OCI-LY1 (cell line): Measurements from ENCODE around the gene TMEM38A.

ENCODE experiments used
- H2AFZ ChIP-seq: fragments of 200-600 bp; sonication (generic), shearing (Covaris generic); 2 replicates; pipeline ENCODE4 v1.6.0; 2014; ENCODE audit warnings: antibody characterized with exemption, mild to moderate bottlenecking, low read length
- H3F3A ChIP-seq: fragments of 200-600 bp; sonication (generic), shearing (Covaris generic); 2 replicates; pipeline ENCODE4 v1.6.0; 2014; ENCODE audit warnings: mild to moderate bottlenecking, antibody characterized with exemption, low read length, moderate library complexity; ENCODE audit not compliant: insufficient read depth
- H3K27ac ChIP-seq: fragments of 200-600 bp; sonication (generic); 2 replicates; pipeline ENCODE4 v1.5.1; 2014; ENCODE audit warnings: low read length, mixed run types, mild to moderate bottlenecking, low read depth; ENCODE audit not compliant: poor library complexity, severe bottlenecking
- H3K27me3 ChIP-seq: fragments of 200-600 bp; sonication (generic); 2 replicates; pipeline ENCODE4 v1.6.0; 2014; ENCODE audit warnings: antibody characterized with exemption, mild to moderate bottlenecking, low read length, moderate library complexity; ENCODE audit not compliant: insufficient read depth
- H3K36me3 ChIP-seq: fragments of 200-600 bp; sonication (generic); 2 replicates; pipeline ENCODE4 v1.6.1; 2014; ENCODE audit warnings: mild to moderate bottlenecking, antibody characterized with exemption, low read length, moderate library complexity, mixed read lengths; ENCODE audit not compliant: insufficient read depth
- H3K4me1 ChIP-seq: fragments of 200-600 bp; sonication (generic); 2 replicates; pipeline ENCODE4 v1.5.1; 2014; ENCODE audit warnings: mild to moderate bottlenecking, low read length, moderate library complexity; ENCODE audit not compliant: insufficient read depth, severe bottlenecking
- H3K4me2 ChIP-seq: fragments of 200-600 bp; sonication (generic), shearing (Covaris generic); 2 replicates; pipeline ENCODE4 v1.6.1; 2014; ENCODE audit warnings: low read length
- H3K4me3 ChIP-seq: fragments of 200-600 bp; sonication (generic); 2 replicates; pipeline ENCODE4 v1.5.1; 2014; ENCODE audit warnings: low read length, low read depth, mild to moderate bottlenecking, mixed read lengths; ENCODE audit not compliant: poor library complexity, severe bottlenecking
- H3K79me2 ChIP-seq: fragments of 200-600 bp; shearing (Covaris generic); 2 replicates; pipeline ENCODE4 v1.6.1; 2016; ENCODE audit warnings: mixed run types, low read length, mixed read lengths; ENCODE audit not compliant: insufficient read depth
- H3K9ac ChIP-seq: fragments of 200-600 bp; sonication (generic), shearing (Covaris generic); 2 replicates; pipeline ENCODE4 v1.6.1; 2014; ENCODE audit warnings: mild to moderate bottlenecking, low read length, mixed read lengths
- H3K9me2 ChIP-seq: fragments of 200-600 bp; sonication (generic), shearing (Covaris generic); 2 replicates; pipeline ENCODE4 v1.6.1; 2014; ENCODE audit warnings: low read depth, mild to moderate bottlenecking, low read length, mixed read lengths
- H3K9me3 ChIP-seq: fragments of 200-600 bp; shearing (Covaris generic); 2 replicates; pipeline ENCODE4 v1.6.1; 2014; ENCODE audit warnings: low read length, mixed read lengths
- H4K20me1 ChIP-seq: fragments of 200-600 bp; sonication (generic), shearing (Covaris generic); 2 replicates; pipeline ENCODE4 v1.6.0; 2016; ENCODE audit warnings: mild to moderate bottlenecking, low read length; ENCODE audit not compliant: insufficient read depth
- EZH2 ChIP-seq: fragments of 200-600 bp; sonication (generic), shearing (Covaris generic); IDR thresholded peaks from 2 replicates; pipeline ENCODE4 v1.8.0; 2017; ENCODE audit warnings: borderline replicate concordance, mixed run types, mild to moderate bottlenecking, antibody characterized with exemption, low read length, moderate library complexity, mixed read lengths
- TF ChIP-seq, protein P1 (sequence below): fragments of 200-600 bp; sonication (generic), shearing (Covaris generic); IDR thresholded peaks from 2 replicates; pipeline ENCODE4 v1.5.1; 2017; ENCODE audit warnings: mild to moderate bottlenecking, antibody characterized with exemption, low read length, moderate library complexity, mixed read lengths

Gene TMEM38A

DNA sequence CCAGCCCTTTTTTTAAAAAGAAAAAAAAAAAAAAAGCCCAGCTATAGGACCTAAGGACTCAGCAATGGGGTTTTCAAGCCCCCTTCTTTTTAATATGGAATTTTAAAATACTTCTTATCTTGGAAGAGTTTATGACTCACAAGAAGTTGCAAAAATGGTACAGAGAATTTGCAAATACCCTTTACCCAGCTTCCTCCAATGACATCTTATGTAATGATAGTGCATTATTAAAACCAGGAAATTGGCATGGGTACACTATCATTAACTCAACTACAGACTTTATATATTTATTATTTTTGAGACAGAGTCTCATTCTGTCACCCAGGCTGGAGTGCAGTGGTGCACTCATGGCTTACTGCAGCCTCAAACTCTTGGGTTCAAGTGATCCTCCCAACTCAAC lies 16.1 kb downstream of the TMEM38A start:
- no peak overlapping the region for H2AFZ ChIP-seq
- peaks cover 22% of the 10 kb centered on the region for H3K36me3 ChIP-seq
- no peaks in the 10 kb centered on the region for H4K20me1 ChIP-seq
- no peak overlapping the region for H3K9ac ChIP-seq
- no peaks in the 10 kb centered on the region for H3F3A ChIP-seq
- no peaks in the 10 kb centered on the region for H3K4me1 ChIP-seq
- no peak overlapping the region for H3K4me3 ChIP-seq
- no peak overlapping the region for H3K4me2 ChIP-seq
- no peaks in the 10 kb centered on the region for H3K27me3 ChIP-seq
- H3K27ac ChIP-seq: no peak overlapping the region
- TF ChIP-seq, protein P1, sequence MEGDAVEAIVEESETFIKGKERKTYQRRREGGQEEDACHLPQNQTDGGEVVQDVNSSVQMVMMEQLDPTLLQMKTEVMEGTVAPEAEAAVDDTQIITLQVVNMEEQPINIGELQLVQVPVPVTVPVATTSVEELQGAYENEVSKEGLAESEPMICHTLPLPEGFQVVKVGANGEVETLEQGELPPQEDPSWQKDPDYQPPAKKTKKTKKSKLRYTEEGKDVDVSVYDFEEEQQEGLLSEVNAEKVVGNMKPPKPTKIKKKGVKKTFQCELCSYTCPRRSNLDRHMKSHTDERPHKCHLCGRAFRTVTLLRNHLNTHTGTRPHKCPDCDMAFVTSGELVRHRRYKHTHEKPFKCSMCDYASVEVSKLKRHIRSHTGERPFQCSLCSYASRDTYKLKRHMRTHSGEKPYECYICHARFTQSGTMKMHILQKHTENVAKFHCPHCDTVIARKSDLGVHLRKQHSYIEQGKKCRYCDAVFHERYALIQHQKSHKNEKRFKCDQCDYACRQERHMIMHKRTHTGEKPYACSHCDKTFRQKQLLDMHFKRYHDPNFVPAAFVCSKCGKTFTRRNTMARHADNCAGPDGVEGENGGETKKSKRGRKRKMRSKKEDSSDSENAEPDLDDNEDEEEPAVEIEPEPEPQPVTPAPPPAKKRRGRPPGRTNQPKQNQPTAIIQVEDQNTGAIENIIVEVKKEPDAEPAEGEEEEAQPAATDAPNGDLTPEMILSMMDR: no peak
- no peak for TF ChIP-seq EZH2
- no peaks in the 10 kb centered on the region for H3K9me2 ChIP-seq
- H3K9me3 ChIP-seq: no peaks in the 10 kb centered on the region
- no peaks in the 10 kb centered on the region for H3K79me2 ChIP-seq

GRCh38 chr19:16678498-16678897 lies 17.6 kb downstream of the TMEM38A start:
- TF ChIP-seq, protein P1: no peak
- no peak for TF ChIP-seq EZH2
- H3K27me3 ChIP-seq: no peaks in the 10 kb centered on the region
- H3K4me2 ChIP-seq: no peak overlapping the region
- no peak overlapping the region for H2AFZ ChIP-seq
- no peaks in the 10 kb centered on the region for H3K79me2 ChIP-seq
- peaks cover 27% of the 10 kb centered on the region for H3K36me3 ChIP-seq
- H3K27ac ChIP-seq: no peak overlapping the region
- no peak overlapping the region for H3K4me3 ChIP-seq
- no peaks in the 10 kb centered on the region for H4K20me1 ChIP-seq
- no peaks in the 10 kb centered on the region for H3K9me2 ChIP-seq
- no peak overlapping the region for H3K9ac ChIP-seq
- no peaks in the 10 kb centered on the region for H3K4me1 ChIP-seq
- no peaks in the 10 kb centered on the region for H3K9me3 ChIP-seq
- no peaks in the 10 kb centered on the region for H3F3A ChIP-seq

- TF ChIP-seq, protein P1: no peak
- no peak for TF ChIP-seq EZH2
- no peak overlapping the region for H2AFZ ChIP-seq
- peaks cover 27% of the 10 kb centered on the region for H3K36me3 ChIP-seq
- no peaks in the 10 kb centered on the region for H3K4me1 ChIP-seq
- H4K20me1 ChIP-seq: no peaks in the 10 kb centered on the region
- H3K9me2 ChIP-seq: no peaks in the 10 kb centered on the region
- H3K27me3 ChIP-seq: no peaks in the 10 kb centered on the region
- H3F3A ChIP-seq: no peaks in the 10 kb centered on the region
- H3K9ac ChIP-seq: no peak overlapping the region
- H3K4me2 ChIP-seq: no peak overlapping the region
- H3K9me3 ChIP-seq: no peaks in the 10 kb centered on the region
- H3K27ac ChIP-seq: no peak overlapping the region
- H3K79me2 ChIP-seq: no peaks in the 10 kb centered on the region
- no peak overlapping the region for H3K4me3 ChIP-seq
These were observed 18.9 kb downstream of the TMEM38A start for GRCh38 chr19:16679811-16680210.
